Glomerular visceral epithelial cell (primary cell): ENCODE measurements around the gene ONECUT2.
"Not testable (repeated sequence)": the region's sequence is repeated elsewhere in the genome, so short reads cannot be mapped to it uniquely, and the experiment has no call there.

Experiments used
- DNase-seq: peaks from one replicate; pipeline ENCODE4 v3.0.0-alpha.2; 2016; ENCODE audit errors: extremely low spot score

Gene ONECUT2

GRCh38 chr18:57434536-57435494, at the start of gene ONECUT2:
ONECUT2 (plus strand) TSS chr18:57435374; CDS start chr18:57435717, 343 bp downstream.
- peak; percentile 92 for DNase-seq

GRCh38 chr18:57389271-57389670, 45.9 kb upstream of the ONECUT2 start:
- no peak for DNase-seq

- DNase-seq = no peak
These were observed 45.1 kb upstream of the ONECUT2 start for GRCh38 chr18:57390044-57390443.

DNA sequence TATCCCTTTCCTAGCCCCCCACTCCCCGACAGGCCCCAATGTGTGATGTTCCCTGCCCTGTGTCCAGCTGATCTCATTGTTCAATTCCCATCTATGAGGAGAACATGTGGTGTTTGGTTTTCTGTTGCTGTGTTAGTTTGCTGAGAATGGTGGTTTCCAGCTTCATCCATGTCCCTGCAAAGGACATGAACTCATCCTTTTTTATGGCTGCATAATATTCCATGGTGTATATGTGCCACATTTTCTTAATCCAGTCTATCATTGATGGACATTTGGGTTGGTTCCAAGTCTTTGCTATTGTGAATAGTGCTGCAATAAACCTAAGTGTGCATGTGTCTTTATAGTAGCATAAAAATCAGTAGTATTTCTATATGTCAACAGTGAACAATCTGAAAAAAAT, 40.4 kb upstream of the ONECUT2 start:
- not testable (repeated sequence) for DNase-seq

- DNase-seq = not testable (repeated sequence)
These were observed 38.3 kb upstream of the ONECUT2 start for GRCh38 chr18:57396831-57397230.

DNA sequence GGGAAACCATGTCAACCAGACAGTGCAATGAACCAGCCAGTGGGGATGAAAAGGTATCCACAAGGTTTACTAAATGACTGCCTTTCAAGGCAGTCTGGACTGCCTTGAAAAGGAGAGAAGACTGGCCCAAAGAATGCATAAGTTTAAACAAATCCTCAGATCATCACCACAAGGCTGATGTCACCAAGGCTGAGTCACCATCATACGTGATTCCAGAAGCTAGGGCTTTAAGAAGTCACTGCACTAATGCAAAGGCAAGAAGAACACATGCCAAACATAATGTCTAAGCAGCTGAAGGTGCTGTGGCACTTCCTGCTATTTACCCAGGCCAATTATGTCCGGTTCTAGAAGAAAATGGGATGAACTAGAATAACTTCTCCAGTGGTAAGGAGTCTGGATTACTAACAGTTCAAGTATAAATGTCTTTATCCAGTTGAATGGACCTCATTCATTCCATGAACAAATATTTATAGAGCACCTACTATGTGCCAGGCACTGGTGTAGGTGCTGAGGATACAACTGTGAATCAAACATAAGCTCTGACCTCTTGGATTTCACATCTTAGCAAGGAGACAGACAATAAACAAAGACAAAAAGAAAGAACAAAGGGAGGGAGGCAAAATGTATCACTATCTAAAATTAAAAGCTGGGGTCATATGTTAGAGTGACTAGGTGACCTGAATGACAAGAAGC, 37.6 kb upstream of the ONECUT2 start:
- DNase-seq = peak; percentile 64

DNA sequence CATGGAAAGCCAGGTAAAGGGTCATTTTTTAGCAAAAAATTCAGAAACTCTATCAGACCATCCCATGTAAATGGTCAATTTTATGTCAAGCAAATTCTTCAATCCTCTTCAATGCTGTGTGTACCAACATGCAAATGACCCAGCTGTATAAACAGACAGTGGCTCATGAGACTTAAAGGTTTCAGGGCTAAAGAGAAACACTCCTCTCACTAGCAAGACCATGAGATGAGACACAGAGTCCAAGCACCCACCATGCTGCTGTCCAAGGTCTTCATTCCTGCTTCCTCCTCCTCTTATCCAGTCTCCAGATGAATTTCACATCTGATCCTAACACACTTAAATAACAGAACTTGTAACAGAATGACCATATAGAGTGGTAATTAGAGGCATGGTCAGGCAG, 30.8 kb upstream of the ONECUT2 start:
- no peak for DNase-seq

GRCh38 chr18:57409650-57410049, 25.5 kb upstream of the ONECUT2 start:
- no peak for DNase-seq

DNA sequence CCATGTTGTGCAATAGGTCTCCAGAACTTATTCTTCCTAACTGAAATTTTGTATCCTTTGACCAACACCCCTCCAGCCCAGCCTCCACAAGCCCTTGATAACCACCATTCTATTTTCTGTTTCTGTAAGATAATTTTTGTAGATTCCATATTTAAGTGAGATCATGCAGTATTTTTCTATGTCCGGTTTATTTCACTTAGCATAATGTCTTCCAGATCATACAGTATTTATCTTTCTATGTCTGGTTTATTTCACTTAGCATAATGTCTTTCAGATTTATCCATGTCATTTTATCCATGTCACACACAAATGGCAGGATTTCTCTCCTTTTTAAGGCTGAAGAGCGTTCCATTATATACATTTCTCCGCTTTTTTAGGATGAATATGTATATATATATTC, 24.4 kb upstream of the ONECUT2 start:
- DNase-seq = no peak

DNA sequence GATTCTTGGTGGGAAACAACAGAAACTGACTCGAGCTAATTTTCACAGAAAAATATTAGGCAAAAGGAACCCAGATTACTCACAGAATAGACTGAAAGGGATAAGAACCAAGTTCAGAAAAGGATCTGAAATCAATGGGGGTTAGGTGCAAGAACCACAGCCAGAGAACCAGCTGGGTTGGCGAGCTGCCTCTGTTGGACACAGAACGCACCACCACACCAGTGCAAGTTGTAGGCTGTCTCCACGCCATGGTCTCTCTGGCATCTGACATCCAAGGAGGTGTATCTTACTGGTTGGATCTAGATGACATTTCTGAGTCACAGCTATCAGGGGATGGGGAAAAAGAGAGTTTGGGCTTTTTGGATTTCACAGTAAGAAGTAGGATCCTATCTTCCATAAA, 18.6 kb upstream of the ONECUT2 start:
- DNase-seq = no peak

GRCh38 chr18:57422313-57422872, 12.8 kb upstream of the ONECUT2 start:
- no peak for DNase-seq

- no peak for DNase-seq
These were observed 11.4 kb upstream of the ONECUT2 start for GRCh38 chr18:57423821-57424220.

GRCh38 chr18:57425096-57425495, 10.1 kb upstream of the ONECUT2 start:
- DNase-seq = no peak

- no peak for DNase-seq
These were observed 9.0 kb upstream of the ONECUT2 start for GRCh38 chr18:57426187-57426586.

DNA sequence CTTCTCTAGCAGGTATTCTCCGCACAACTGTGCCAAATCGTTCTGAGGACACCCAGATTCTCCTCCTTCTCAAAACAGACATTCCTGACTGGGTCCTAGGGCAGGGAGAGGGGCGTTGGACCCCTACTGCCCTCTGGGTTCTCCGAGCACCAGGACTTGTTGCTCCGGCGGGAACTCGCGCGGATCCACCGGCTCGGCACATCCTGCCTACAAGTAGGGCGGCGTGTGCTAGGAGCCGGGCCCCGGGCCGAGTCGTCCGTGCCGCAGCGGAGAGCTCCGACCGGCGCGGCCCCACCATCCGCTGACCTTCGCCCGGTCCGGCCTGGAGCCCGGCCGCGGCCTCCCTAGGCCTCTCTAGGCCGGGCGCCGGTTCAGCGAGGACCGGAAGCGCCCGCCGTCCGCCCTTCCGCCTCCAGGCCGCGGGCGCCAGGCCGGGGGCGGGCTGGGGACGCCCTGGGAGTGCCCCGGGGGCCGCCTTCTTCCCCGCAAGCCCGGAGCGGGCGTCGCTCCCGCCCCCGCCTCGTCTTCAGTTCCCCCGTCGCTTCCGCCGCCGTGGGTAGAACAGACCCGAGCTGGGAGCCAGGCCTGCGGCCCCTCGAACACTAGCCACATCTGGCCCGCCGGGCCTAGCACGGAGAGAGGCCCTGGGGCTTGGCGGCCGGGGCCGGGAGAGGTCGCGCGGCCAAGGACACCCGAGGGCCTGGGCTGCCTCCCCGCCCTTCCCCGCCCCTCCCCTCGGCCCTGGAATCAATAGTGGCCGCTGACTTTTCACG, 7.6 kb upstream of the ONECUT2 start:
- no peak for DNase-seq

DNA sequence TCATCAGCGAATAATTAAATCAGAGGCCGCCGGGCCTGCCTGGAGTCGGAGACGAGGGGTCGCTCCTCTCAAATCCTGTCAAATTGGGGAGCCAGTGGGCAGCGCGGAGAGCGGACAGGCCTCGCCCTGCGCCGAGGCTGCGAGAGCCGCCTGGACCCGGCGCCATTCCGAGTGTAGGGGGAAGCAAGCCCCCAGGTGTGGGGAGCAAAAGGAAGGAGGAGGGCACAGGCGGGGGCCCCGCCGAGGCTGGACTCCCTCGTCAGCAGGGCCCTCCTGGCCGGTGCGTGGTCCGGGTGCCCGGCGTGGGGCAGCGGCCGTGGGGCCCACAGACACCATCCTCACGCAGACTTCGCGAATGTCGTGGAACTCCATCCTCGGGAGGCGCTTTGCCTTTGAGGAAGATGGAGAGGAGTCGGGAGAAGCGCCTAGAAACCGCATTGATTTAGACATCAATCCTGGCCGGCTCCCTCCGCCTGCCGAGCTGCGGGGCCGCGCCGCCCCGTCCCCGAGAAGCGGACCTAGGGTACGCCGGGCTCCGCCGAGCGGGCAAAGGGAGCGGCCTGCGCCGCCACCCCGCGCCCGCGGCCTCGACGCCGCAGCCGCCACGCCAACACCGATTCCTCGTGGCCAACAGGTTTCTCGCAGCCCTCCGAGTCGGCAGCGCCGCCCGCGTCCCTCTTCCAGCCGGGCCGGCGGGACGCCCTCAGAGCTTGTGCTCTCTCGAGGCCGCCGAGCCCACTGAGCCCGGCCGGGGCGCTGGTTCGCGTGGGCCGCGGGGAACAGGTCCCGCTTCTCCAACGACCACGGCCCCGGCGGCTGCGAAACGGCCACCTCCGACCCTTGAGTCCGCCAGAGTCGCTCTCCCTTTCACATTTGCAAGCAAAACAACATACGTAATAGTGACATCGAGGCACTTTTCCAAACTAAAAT, 6.7 kb upstream of the ONECUT2 start:
- no peak for DNase-seq

GRCh38 chr18:57429167-57430078, 5.8 kb upstream of the ONECUT2 start:
- no peak for DNase-seq

GRCh38 chr18:57430079-57431001, 4.8 kb upstream of the ONECUT2 start:
- no peak for DNase-seq

DNA sequence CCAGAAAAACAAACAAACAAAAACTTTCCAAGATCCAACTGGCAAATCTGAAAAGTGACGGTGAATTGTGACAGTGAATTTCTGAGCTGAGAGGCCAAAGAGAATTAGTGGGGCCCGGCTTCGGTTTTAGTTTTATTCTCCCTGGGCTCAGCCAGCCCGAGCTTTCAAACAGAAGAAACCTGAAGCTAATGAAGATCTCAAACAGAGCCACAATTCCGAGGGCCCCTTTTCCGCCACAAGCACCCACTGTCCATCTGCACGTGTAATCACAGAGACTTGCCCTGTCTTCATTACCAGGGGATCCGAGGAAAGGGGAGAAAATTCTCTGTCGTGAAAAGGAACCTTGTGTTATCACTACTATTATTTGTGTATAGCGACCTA, 4.2 kb upstream of the ONECUT2 start:
- DNase-seq = no peak
